Inflammatory macrophage treated with lipopolysaccharide for 4 hours (primary cell): Measurements from ENCODE around the gene GRK1.
A peak's percentile ranks its signal among the peaks of the same experiment; 100 is the strongest.

Source experiments
- DNase-seq: peaks from one replicate; pipeline ENCODE4 v3.0.0-alpha.2; 2020

GRK1 gene

DNA sequence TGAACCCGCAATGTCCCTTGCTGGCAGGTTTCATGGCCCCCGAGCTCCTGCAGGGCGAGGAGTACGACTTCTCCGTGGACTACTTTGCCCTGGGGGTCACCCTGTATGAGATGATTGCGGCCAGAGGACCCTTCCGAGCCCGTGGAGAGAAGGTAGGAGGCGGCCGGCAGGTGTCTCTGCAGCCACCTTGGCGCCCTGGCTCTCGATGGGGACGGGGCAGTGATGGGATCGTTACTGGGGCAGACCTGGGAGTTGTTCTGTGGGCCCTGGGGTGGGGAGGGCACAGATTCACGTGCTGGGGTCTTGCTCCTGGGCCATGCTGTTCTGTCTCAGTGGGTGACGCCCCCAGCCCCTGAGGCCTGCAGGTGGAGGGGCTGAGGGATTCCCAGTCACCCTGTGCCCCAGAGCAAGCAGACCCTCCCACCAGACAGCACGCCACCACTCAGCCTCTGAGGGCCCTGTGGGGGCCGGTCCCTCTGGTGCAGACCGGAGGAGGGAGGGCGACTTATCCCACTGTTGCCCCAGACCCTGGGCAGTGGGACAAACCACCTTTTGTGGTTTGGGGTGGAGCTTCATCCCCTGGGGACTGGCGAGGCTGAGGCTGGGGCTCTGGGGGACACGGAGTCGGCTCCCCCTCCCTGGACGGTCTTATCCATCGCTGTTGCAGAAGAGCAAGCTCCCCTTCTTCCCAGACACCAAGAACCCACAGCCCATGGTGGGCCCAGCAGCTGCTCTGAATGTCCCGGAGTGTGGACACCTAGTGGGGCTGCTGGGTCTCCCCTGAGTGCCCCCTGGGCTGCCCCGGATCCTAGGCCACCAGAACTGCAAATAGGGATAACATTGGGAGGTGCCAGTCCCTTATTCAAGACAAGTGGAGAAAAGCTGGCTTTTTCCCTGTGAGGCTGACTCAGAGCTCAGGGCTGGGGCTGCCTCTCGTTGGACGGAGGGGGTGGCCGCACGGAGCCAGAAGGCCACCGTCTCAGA, 64.5 kb downstream of the GRK1 start:
- DNase-seq = no peak

GRCh38 chr13:113732176-113732960, 65.3 kb downstream of the GRK1 start:
- DNase-seq = no peak

DNA sequence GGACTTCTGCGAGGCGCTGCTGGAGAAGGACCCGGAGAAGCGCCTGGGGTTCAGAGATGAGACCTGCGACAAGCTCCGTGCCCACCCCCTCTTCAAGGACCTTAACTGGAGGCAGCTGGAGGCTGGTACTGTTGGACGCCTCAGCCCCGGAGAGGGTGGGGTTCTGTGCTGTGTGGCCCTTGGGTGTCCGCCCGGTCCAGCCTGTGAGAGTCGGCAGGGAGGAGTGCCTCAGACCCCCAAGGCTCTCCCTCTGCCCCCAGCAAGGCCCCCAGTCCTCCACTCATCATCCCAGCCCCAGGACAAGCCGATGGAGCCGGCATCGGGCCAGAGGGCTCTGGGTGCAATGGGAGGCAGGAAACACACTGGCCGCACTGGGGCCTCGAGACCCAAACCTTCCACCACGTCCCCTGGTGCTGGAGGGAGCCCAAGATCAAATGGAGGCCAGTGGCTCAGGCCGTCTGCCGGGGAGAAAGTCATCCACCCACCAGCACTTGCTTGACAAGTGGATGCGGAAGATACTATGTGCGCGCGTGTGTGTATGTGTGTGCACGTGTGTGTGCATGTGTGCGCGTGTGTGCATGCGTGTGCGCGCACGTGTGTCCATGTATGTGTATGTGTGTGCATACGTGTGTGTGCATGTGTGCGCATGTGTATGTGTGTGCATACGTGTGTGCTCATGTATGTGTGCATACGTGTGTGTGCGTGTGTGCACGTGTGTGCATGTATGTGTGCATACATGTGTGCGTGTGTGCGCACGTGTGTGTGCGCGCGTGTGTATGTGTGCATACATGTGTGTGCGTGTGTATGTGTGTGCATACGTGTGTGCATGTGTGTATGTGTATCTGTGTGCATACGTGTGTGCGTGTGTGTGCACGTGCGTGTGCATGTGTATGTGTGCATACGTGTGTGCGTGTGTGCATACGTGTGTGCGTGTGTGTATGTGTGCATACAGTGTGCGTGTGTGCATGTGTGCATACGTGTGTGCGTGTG, 66.2 kb downstream of the GRK1 start:
- DNase-seq = no peak

GRCh38 chr13:113734099-113734825, 67.2 kb downstream of the GRK1 start:
- no peak for DNase-seq

DNA sequence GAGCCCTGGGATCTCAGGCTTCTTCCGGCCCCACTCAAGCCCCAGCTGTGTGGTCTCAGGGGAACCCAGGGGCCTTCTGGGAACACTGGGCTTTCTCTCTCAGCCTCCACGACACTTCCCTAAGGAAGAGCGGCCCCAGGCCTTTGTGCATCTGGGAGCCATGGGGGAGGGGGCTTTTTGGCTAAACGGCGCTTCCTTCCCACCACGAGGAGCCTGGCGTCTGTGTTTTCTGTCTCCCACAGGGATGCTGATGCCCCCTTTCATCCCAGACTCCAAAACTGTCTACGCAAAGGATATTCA, 67.8 kb downstream of the GRK1 start:
- DNase-seq = no peak

GRCh38 chr13:113735194-113735593, 68.2 kb downstream of the GRK1 start:
- DNase-seq = no peak

- DNase-seq = no peak
These were observed 68.7 kb downstream of the GRK1 start for GRCh38 chr13:113735750-113736149.

DNA sequence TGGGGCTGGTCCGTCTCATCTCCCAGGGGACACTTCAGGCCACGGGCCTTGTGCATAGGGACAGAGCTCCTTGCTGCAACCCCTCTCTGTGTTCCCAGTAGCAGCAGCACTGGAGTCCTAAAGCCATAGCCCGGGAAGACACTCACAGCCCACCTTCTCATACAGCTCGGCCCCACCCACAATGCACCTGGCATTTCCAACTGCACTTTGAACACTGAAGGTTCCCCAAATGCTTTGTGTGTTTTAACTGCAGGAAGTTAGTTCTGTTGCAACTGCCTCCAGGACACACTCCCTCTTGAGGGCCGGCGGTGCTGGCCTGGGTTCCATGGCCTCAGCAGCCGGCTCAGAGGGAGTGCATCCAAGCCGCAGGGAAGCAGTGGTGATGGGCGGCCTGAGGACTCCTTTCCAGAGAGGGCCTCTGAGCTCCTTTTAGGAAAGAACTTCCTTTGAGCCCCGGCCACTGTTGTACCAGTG, 69.3 kb downstream of the GRK1 start:
- DNase-seq = no peak

- no peak for DNase-seq
These were observed 70.8 kb downstream of the GRK1 start for GRCh38 chr13:113737803-113738202.

GRCh38 chr13:113739527-113740285, 72.7 kb downstream of the GRK1 start:
- no peak for DNase-seq

DNA sequence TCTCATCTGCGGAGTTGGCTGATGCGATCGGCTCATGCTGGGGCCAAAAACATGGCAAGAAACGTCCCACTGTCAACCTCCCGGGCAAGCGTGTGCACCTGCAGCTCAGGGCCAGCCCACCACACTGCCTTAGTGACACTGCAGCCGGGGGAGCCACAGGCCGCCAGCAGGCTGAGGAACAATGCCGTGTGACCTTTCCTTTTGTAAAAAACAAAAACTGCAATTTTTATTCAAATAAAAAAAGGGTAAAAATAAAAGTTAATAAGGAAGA, 73.2 kb downstream of the GRK1 start:
- DNase-seq = no peak

GRCh38 chr13:113740661-113741060, 73.6 kb downstream of the GRK1 start:
- DNase-seq = no peak

GRCh38 chr13:113741191-113741668, 74.2 kb downstream of the GRK1 start:
- no peak for DNase-seq

DNA sequence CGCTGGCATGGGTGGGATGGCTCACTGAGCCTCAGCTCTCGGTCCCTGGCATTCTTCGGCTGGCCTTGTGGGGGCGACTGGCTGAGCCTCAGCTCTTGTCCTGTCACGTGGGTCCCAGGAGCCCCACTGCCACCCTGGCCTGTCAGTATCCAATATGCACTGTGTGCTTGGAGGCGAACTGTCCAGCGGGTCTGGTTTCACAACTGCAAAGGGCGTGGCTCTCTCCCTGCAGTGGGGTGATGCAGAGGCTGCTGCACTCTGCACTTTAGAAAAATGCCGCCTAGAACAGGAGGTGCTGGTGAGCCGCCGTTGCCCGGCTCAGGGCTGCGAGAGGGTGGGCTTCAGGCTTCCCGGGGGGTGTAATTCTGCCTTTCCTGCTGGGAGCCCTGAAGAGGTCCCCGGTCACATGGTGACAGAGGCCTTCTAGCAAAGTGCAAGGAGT, 75.0 kb downstream of the GRK1 start:
- DNase-seq = peak; percentile 67

DNA sequence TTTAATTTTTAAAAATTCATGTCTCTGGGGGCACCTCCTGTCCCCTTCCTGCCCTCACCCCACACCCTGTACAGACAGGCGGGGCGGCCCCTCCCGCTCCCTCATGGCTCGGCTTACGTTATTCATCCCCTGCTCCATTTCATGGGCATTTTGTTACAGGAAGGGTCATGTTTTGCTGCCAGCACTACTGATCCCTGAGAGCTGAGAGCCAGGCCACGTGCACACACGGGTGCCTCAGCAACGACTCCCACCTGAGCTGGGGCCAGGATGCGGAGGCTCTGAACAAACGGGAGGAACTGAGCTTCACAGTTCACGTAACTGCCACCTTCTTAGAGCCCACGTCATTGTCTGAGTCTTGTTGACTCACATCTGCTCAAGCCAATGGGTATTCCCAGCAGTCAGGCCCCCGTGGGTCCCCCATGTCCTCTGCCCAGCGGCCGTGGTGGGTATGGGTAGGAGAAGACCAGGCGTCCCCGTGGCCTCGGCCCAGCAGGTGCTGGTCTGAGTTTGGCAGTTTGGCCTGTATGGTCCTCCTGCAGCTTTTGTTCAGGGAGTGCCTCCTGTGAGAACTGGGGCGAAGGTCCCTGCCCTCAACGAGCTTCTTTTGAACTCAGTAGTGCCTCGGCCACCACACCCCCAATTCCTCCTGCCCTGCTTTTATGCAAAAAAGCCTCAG, 75.6 kb downstream of the GRK1 start:
- no peak for DNase-seq

DNA sequence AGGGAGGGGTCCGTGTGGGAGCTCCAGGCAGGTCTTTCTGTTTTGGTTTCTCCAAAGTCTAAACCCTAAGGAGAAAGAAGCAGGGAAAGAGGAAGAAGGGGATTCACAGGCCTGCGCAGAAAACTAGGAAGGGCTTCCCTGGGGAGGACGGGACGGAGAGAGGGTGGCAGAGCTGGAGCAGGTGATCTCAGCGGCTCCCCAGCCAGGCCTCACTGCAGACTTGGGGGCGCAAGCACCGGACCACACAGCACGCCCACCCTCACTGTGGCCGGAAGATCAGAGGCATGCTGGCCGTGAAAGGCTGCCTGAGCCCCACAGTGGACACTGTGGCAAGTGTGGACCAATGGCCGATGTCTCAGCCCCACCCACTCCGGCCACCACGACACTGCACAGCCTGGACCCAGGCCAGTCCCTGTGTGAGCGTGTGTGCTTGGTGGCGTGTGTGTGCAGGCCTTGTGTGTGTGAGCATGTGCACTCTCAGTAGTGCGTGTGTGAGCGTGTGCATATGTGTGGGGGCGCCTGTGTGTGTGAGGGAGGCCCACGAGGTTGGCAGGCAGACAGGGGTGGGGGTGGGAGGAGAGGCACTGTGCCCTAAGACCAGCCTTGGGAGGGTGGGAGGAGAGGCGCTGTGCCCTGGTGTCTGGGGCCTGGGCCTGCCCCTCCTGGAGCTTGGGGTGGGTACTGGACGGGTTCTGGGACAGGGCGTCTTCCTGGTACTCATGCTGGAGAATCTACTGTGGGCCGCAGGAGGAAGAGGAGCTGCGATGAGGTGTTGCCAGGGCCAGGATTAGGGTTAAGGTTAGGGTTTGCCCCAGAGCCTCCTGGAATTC, 76.6 kb downstream of the GRK1 start:
- DNase-seq = no peak

GRCh38 chr13:113744197-113745000, 77.4 kb downstream of the GRK1 start:
- DNase-seq = no peak

DNA sequence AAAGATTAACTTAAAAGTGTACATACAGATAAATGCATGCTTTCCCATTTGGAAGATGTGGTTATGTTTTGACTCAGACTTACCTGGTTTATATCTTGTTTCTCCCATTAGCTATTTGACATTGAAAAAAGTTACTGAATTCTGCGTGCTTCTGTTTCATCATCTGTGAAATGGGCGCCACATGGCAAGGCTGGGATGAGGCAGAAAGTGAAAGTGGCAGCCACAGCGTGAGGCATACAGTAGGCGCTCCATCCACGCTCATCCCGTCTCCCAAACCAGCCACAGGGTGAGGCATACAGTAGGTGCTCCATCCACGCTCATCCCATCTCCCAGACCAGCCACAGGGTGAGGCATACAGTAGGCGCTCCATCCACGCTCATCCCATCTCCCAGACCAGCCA, 78.0 kb downstream of the GRK1 start:
- no peak for DNase-seq
